ENCODE data around the gene ABCA8. TPM values are rescaled to one million over a fixed set of nuclear protein-coding genes. Genes with fewer than 3 reads are reported as not detected.

ABCA8 gene
- total RNA-seq, 2 experiments from 2014 or later, result not detected

DNA sequence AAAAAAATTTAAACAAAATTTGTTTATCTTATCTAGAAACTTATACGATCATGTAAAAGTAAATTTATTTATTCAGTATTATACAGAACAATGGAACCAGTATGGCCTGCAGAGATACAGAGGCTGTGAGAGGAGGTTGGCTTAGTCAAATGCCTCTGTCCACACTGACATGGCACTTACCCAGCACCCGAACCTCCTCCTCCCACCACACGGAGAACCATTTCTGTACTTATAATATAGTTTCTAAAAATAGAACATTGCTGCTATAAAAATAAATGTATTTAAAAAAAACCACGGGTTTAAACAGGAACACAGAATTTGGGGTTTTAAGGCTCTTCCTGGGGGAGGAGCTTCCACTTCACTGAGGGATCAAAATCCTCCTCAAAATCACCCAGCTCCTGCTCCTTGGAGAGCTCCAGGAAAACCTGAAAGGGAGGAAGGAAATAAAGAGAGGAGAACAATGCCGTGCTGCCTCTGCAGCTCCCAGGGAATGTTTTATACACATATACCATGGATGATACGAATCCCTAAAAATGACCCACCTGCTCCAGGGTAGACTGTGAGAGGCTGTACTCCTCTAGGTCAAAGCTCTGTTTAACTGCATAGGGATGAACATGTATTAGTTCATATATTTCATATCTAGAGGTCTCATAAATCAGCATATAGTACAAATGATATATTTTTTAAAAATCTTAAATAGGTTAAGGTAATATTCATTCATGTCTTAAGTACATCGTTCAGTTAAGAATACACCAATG lies 87.3 kb downstream of the ABCA8 start:
- DNase-seq, result no peak
- Mint-ChIP-seq H3K27ac (no peak overlapping the region), H3K27me3 (peaks cover 4% of the 10 kb centered on the region), H3K36me3 (no peaks in the 10 kb centered on the region), H3K4me3 (no peak overlapping the region), H3K9me3 (peaks cover 8% of the 10 kb centered on the region), H3K4me1 (no peaks in the 10 kb centered on the region)

DNA sequence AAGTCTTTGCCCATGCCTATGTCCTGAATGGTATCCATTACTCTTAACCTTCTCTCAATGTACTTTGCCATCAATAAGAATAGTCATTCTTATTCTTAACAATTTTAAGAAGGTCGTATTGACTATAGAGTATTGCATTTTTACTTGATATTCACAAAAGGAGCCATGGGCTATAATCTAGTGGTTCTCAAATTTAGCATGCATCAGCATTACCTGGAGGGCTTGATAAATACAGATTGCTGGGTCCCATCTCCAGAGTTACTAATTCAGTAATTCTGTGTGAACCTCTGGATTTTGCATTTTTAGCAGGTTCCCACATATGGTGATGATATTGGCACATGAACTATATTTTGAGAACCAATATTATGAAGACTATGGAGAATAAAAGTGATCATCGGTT lies 89.6 kb downstream of the ABCA8 start:
- Mint-ChIP-seq H3K4me3 (no peak overlapping the region), H3K9me3 (peaks cover 8% of the 10 kb centered on the region), H3K27me3 (peaks cover 4% of the 10 kb centered on the region), H3K4me1 (no peaks in the 10 kb centered on the region), H3K27ac (no peak overlapping the region), H3K36me3 (no peaks in the 10 kb centered on the region)
- no peak for DNase-seq

DNA sequence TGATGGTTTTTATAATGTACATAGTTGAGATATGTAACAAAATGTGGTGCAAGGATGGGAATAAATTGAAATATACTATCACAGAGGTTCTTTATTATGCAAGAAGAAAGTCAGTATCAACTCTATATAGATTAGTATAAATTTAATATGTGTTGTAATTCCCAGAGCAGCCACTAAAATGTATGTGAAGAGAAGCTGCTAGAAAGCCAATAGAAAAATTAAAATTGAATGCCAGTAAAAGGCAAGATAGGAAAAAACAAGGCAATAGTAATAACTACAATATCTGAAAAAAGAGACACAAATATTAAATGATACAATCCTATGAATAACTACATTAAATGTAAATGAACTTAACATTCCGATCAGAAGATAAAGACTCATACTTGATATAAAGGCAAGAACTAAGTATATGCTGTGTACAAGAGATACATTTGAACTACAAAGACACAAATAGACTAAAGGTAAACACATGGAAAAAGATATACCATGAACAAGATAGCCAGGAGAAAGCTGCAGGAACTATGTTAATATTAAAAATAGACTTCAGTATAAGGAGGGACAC lies 92.0 kb downstream of the ABCA8 start:
- no peaks in the 10 kb centered on the region for H3K36me3 Mint-ChIP-seq
- no peaks in the 10 kb centered on the region for H3K4me1 Mint-ChIP-seq
- no peak for DNase-seq
- no peak overlapping the region for H3K4me3 Mint-ChIP-seq
- H3K9me3 Mint-ChIP-seq, result peaks cover 8% of the 10 kb centered on the region
- no peak overlapping the region for H3K27ac Mint-ChIP-seq
- peaks cover 12% of the 10 kb centered on the region for H3K27me3 Mint-ChIP-seq

DNA sequence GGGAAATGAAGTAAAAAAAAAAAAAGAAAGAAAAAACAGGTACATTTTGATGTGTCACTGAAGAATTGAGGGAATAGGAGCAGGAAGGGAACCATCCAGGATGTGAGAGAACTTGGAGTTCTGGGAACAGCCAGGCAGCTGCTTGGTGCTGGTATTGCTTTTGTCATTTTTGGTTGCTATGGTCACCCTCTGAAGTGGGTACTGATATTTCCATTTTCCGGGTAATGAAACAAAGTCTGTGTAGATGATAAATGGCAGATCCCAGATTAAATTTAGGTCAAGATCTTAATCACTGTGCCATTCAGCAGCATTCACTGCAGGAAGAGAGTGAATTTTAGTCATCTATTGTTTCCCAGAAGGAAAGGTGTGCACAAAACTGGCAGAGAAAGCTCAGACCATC lies 93.6 kb downstream of the ABCA8 start:
- H3K9me3 Mint-ChIP-seq, result peaks cover 8% of the 10 kb centered on the region
- peaks cover 14% of the 10 kb centered on the region for H3K27me3 Mint-ChIP-seq
- H3K27ac Mint-ChIP-seq, result no peak overlapping the region
- H3K4me3 Mint-ChIP-seq, result no peak overlapping the region
- DNase-seq, result no peak
- H3K36me3 Mint-ChIP-seq, result no peaks in the 10 kb centered on the region
- H3K4me1 Mint-ChIP-seq, result no peaks in the 10 kb centered on the region

DNA sequence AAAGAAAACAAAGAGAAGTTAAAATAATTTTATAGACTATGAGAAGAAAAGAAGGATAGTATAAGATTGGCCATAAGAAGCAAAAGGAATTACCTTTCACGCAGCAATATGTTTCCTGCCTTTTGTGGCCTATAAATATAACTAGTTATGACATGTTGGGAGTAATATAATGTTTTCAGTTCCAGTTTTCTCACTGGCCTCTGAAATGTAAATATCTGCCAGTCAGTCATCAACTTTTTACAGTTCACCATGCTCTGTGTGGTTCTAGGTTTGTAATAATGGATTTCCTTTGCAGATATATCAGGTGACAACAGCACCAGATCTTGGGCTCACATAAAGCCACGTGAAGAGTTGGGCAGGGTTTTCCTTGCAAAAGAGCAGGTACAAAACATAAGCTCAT lies 94.3 kb downstream of the ABCA8 start:
- Mint-ChIP-seq H3K36me3 (no peaks in the 10 kb centered on the region), H3K4me1 (no peaks in the 10 kb centered on the region), H3K4me3 (no peak overlapping the region), H3K27ac (no peak overlapping the region), H3K27me3 (peaks cover 13% of the 10 kb centered on the region), H3K9me3 (peaks cover 8% of the 10 kb centered on the region)
- no peak for DNase-seq

DNA sequence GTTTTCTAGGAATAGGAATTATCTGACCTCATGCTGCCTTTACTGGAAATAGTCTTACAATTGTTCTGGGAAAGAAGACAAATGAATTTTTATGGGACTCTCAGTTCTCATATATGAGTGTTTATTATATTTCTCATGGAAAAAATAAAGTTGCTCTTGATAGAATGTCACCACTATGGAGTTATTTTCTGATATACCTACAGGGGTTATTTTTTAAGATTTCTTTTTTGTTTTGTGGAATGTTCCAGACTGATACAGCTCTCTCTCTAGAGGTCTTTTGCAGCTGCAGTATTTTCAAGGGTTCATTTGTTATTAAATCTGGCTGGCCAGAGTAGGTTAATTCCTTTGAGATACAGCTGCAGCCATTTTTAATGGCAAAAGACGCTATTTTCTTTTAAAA lies 100.7 kb downstream of the ABCA8 start:
- no peaks in the 10 kb centered on the region for H3K4me1 Mint-ChIP-seq

DNA sequence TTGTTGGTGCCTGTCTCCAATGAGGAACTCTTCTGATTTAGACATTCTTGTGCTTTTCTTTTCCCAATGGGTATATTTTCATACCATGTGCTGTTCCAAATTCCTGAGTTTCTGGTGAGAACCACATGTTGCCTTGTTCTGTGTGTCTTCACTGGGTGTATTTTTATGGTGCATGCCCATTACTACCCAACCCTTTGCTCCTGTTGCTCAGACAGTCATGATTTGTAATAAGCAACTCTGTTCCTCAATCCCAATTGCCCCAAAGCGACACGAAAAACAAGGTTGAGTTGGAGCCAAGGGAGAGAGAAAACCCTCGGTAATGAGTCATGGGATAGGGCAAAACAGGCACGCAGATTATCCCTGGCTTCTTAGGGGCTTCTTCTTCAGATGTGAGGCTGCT lies 101.8 kb downstream of the ABCA8 start:
- Mint-ChIP-seq H3K4me1 (no peaks in the 10 kb centered on the region), H3K9me3 (no peaks in the 10 kb centered on the region), H3K27me3 (peaks cover 17% of the 10 kb centered on the region)

More for the DNA sequence above, 100.7 kb downstream of the ABCA8 start:
- H3K9me3 Mint-ChIP-seq, result no peaks in the 10 kb centered on the region
- H3K27me3 Mint-ChIP-seq, result peaks cover 17% of the 10 kb centered on the region
- no peak overlapping the region for H3K27ac Mint-ChIP-seq
- H3K36me3 Mint-ChIP-seq, result no peaks in the 10 kb centered on the region
- DNase-seq, result no peak
- no peak overlapping the region for H3K4me3 Mint-ChIP-seq

DNA sequence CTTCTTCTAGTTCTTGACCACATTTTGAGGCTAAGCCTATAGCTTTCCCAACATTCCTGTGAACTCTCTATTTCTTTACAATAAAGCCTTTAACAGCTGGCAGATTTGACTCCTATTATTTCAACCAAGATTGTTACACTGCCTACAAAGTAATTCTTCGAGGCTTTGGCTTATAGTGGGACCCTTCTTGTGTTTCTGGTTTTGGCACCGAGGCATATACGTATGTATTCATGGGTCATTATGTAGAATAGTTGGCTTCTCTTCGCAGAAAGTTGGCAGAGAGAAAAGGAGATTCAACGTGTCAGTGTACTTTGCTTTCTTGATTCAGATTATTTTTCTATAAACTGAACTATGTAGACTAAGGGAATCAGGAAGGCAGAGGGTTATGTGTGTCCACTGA lies 102.2 kb downstream of the ABCA8 start:
- DNase-seq, result no peak
- H3K27ac Mint-ChIP-seq, result no peak overlapping the region
- no peaks in the 10 kb centered on the region for H3K9me3 Mint-ChIP-seq
- no peak overlapping the region for H3K4me3 Mint-ChIP-seq
- no peaks in the 10 kb centered on the region for H3K36me3 Mint-ChIP-seq
- H3K4me1 Mint-ChIP-seq, result no peaks in the 10 kb centered on the region
- peaks cover 17% of the 10 kb centered on the region for H3K27me3 Mint-ChIP-seq

More for the DNA sequence above, 101.8 kb downstream of the ABCA8 start:
- Mint-ChIP-seq H3K27ac (no peak overlapping the region), H3K4me3 (no peak overlapping the region), H3K36me3 (no peaks in the 10 kb centered on the region)
- no peak for DNase-seq

DNA sequence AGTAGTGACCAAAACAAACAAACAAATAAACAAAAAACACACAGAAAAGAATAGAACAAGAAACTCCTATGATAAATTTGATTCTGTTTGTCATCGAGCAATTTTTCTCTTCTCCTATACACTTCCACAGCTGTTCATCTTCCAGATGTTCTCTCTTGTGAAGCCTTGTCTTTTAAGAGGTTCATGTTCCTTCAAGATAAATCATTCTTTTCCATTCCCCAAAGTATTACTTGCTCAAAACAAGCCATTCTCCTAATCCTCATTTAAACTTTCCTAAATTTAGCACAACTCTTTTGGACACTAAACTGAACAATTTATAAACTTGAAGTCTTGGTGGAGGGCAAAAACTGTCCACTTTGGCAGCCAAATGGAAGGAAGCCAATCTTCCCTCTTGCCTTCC lies 103.3 kb downstream of the ABCA8 start:
- no peak overlapping the region for H3K27ac Mint-ChIP-seq
- no peaks in the 10 kb centered on the region for H3K9me3 Mint-ChIP-seq
- no peaks in the 10 kb centered on the region for H3K36me3 Mint-ChIP-seq
- no peak for DNase-seq
- H3K4me3 Mint-ChIP-seq, result no peak overlapping the region
- H3K27me3 Mint-ChIP-seq, result peaks cover 17% of the 10 kb centered on the region
- no peaks in the 10 kb centered on the region for H3K4me1 Mint-ChIP-seq

DNA sequence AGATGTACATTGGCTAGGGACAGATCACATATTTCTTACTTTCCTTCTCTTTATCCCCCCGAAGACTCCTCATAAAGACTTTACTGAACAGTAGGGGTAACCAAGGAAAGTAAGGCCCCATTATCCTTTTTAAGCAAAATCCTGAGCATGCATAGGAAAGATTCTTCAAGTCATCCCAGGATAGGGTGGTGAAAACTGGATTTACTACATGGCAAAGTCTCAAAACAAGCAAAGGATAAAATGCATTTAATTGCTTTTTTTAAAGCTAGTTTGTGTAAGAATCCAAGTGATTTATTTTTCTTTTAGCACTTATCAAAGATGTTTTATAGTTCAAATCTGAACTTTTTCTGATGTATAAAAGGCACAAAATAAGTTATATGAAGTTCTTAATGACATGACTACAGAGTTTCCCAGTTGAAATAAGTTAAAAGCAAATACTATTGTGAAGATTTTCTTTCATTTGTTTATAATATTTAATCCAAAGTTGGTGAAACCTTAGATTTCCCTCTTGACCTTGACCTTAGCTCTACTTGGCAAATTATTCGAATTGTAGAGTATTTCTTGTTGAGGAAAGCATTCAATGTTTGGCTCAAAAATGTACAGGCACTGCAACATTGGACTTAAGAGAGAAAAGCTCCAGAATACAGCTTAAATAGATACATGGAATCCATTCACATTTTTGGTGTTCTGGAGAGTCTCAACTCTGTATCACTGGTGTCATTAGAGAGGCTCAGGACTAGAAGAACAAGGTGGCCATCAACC lies 104.3 kb downstream of the ABCA8 start:
- no peak for DNase-seq
- no peaks in the 10 kb centered on the region for H3K4me1 Mint-ChIP-seq
- no peak overlapping the region for H3K4me3 Mint-ChIP-seq
- no peaks in the 10 kb centered on the region for H3K36me3 Mint-ChIP-seq
- peaks cover 12% of the 10 kb centered on the region for H3K27me3 Mint-ChIP-seq
- H3K9me3 Mint-ChIP-seq, result no peaks in the 10 kb centered on the region
- no peak overlapping the region for H3K27ac Mint-ChIP-seq

DNA sequence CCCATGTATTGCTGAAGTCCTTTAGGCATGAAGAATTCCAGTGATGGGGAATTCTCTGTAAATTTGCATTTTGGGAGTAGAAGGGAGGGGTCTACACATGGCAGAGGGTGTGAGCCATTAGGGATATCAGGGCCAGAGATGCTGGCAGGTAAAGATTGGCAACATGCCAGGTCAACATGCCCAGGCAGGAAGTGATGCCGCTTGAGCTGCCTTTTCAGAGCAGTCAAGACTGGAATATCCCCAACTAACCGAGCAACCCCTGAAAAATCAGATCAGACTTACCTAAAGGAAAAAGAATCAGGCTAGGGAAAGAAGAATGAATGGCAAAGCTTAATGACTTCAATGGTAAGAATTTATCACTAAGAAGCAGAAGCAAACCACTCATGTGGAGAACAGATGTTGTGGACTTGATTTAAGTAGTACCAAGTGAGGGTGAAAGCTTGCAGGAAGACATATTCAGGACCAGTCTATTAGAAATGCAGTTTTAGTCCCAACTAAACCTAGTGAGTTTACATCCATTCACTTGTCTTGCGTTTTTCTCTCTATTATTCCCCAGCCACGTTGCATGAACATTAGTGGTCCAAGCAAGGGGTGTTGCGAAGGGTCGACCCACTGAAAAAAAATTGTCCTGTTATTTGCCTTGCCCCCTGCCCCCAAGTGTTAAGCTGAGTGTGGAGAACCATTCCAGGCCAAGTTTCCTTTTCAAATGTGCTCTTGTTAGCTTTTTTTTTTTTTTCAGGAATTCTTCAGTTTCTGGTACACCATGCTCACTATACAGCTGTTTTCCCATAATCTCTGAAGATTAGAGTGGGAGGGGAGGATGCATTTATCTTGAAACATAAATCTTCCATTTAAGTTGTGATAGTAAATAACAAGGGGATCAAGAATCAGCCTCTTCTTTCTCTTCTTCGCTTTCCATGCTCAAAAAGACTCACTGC lies 105.2 kb downstream of the ABCA8 start:
- Mint-ChIP-seq H3K36me3 (no peaks in the 10 kb centered on the region), H3K27ac (no peak overlapping the region), H3K27me3 (peaks cover 12% of the 10 kb centered on the region), H3K4me3 (no peak overlapping the region), H3K4me1 (no peaks in the 10 kb centered on the region), H3K9me3 (peaks cover 5% of the 10 kb centered on the region)
- no peak for DNase-seq

DNA sequence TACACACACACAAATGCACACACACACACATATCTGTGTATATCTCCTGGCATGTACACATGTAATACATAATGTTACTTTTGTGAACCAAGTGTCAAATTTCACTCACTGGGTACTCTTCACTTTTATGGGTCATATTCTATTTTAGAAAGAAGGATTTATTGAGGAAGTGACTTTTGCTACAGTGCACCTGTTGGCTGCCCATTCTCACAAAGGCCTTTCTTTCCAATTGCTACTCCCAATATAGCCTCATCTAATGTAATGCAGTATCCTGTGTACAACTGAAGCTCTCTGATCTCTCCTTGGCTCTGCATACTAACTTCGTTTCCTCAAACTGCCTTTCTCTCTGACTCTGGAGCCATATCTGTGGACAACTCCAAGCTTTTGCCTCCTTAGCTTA lies 107.5 kb downstream of the ABCA8 start:
- H3K36me3 Mint-ChIP-seq, result no peaks in the 10 kb centered on the region
- H3K4me1 Mint-ChIP-seq, result no peaks in the 10 kb centered on the region
- no peak overlapping the region for H3K4me3 Mint-ChIP-seq
- peaks cover 5% of the 10 kb centered on the region for H3K9me3 Mint-ChIP-seq
- peaks cover 14% of the 10 kb centered on the region for H3K27me3 Mint-ChIP-seq
- DNase-seq, result no peak
- no peak overlapping the region for H3K27ac Mint-ChIP-seq

DNA sequence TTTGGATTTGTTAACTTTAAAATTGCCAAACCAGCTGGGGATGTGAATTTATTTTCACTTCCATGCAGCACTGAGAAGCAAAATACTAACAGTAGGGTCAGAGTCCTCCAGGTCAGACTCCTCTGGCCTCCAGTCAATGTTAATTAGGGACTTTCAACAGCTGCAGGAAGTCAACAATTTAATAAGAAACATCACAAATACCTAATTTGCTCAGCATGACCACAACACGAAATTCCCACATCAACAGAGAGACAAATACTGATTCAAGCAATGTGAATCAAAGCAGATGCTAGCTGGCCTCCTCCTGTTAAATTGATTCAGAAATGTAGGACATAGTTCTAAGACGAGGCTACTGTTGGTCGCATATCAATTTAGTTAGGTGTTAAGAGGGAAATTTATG lies 111.7 kb downstream of the ABCA8 start:
- Mint-ChIP-seq H3K4me3 (no peak overlapping the region), H3K27me3 (peaks cover 7% of the 10 kb centered on the region), H3K4me1 (no peaks in the 10 kb centered on the region), H3K9me3 (peaks cover 5% of the 10 kb centered on the region), H3K27ac (no peak overlapping the region), H3K36me3 (no peaks in the 10 kb centered on the region)
- no peak for DNase-seq

DNA sequence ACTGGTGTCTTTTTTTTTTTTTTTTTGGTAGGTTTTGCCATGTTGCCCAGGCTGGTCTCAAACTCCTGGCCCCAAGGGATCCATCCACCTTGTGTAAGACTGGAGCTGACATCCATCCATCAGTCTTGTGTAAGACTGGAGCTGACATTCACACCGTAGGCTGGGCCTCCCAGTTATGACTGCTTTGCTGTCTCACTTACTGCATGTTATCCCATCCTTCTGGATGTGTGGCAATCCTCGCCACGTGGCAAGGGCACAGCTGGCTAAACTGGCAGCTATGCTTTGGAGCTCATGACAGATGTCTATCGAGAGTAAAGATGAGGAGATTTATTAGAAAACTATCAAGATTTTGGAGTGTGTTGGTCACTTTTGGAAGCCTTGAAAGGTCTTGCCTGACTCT lies 115.1 kb downstream of the ABCA8 start:
- H3K27ac Mint-ChIP-seq, result no peak overlapping the region
- no peaks in the 10 kb centered on the region for H3K9me3 Mint-ChIP-seq
- H3K4me1 Mint-ChIP-seq, result no peaks in the 10 kb centered on the region
- no peaks in the 10 kb centered on the region for H3K36me3 Mint-ChIP-seq
- no peak overlapping the region for H3K4me3 Mint-ChIP-seq
- H3K27me3 Mint-ChIP-seq, result peaks cover 7% of the 10 kb centered on the region
- DNase-seq, result no peak

DNA sequence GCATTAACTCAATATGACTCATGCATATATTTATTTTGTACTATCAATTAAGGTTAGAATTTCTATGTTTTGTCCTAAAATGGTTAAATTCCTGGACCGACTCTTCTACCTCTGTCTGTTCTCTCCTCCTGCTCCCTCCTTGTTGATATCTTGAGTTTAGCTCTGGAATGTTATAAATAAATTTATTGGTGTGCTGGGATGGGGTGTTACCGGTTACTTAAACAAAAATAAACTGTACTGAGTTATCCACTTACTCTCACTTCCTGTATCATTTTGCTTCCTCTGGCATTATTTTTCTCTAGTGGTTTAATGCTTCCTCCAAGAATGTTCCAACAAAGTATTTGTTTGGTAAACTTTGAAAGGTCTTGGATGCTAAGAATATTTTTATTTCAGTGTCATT lies 120.1 kb downstream of the ABCA8 start:
- Mint-ChIP-seq H3K36me3 (no peaks in the 10 kb centered on the region), H3K27me3 (no peaks in the 10 kb centered on the region), H3K9me3 (no peaks in the 10 kb centered on the region), H3K27ac (no peak overlapping the region), H3K4me3 (no peak overlapping the region), H3K4me1 (no peaks in the 10 kb centered on the region)
- DNase-seq, result no peak

Measured in activated naive CD8-positive, alpha-beta T cell treated with anti-CD3 and anti-CD28 coated beads for 36 hours (primary cell).